ENCODE data around the gene HES2.
"Not testable (repeated sequence)": the region's sequence is repeated elsewhere in the genome, so short reads cannot be mapped to it uniquely, and the experiment has no call there.

DNA sequence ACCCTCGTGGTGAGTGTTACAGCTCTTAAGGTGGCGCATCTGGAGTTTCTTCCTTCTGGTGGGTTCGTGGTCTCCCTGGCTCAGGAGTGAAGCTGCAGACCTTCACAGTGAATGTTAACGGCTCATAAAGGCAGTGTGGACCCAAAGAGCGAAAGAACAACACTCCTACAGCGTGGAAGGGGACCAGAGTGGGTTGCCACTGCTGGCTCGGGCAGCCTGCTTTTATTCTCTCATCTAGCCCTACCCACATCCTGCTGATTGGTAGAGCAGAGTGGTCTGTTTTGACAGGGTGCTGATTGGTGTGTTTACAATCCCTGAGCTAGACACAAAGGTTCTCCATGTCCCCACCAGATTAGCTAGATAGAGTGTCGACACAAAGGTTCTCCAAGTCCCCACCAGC is 24.6 kb downstream of the HES2 start:
- TF ChIP-seq POLR2A (IDR thresholded peaks at IDR 0.05) = not testable (repeated sequence)
- TF ChIP-seq, protein P1, sequence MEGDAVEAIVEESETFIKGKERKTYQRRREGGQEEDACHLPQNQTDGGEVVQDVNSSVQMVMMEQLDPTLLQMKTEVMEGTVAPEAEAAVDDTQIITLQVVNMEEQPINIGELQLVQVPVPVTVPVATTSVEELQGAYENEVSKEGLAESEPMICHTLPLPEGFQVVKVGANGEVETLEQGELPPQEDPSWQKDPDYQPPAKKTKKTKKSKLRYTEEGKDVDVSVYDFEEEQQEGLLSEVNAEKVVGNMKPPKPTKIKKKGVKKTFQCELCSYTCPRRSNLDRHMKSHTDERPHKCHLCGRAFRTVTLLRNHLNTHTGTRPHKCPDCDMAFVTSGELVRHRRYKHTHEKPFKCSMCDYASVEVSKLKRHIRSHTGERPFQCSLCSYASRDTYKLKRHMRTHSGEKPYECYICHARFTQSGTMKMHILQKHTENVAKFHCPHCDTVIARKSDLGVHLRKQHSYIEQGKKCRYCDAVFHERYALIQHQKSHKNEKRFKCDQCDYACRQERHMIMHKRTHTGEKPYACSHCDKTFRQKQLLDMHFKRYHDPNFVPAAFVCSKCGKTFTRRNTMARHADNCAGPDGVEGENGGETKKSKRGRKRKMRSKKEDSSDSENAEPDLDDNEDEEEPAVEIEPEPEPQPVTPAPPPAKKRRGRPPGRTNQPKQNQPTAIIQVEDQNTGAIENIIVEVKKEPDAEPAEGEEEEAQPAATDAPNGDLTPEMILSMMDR (IDR thresholded peaks at IDR 0.05) = not testable (repeated sequence)

Measured in adrenal gland (tissue), 5 donors.